H1 (cell line): ENCODE data around the gene SSR1. TPM values are rescaled to one million over a fixed set of nuclear protein-coding genes. Genes with fewer than 3 reads are reported as not detected.

ENCODE experiments used
- CTCF ChIA-PET: fragments of 300-600 bp; sonication (Branson Sonifier 250); formaldehyde crosslinking; loops from one replicate; lab custom pipeline; 2021; ENCODE audit not compliant: partially characterized antibody; lab: Charles Lee
- POLR2A ChIA-PET: fragments of 300-600 bp; sonication (Branson Sonifier 250); formaldehyde crosslinking; loops from one replicate; lab custom pipeline; 2021; ENCODE audit warnings: inconsistent platforms; ENCODE audit not compliant: partially characterized antibody; lab: Charles Lee
- DNase-seq, 2 experiments: peaks; one replicate each; pipeline versions ENCODE4 v3.0.0 to v3.0.0-alpha.2; 2010 to 2022; ENCODE audit warnings: low spot score in 2 of 2, low read depth in 1 of 2, mixed read lengths in 1 of 2
- FAIRE-seq: peaks from 2 replicates; lab custom pipeline; 2011; peaks lifted over from hg19 to GRCh38; lab: Jason Lieb, UNC
- H2AFZ ChIP-seq: 2 replicates; pipeline ENCODE4 v1.8.1; 2012; ENCODE audit warnings: low read length, inconsistent platforms
- H2AK5ac ChIP-seq: 2 replicates; pipeline ENCODE4 v1.6.1; 2013; ENCODE audit warnings: low read depth, low read length
- H2BK120ac ChIP-seq: replicated peaks from 2 replicates; pipeline ENCODE3; 2013; ENCODE audit warnings: low read depth, low read length, inconsistent platforms
- H2BK12ac ChIP-seq: 2 replicates; pipeline ENCODE4 v1.6.1; 2013; ENCODE audit warnings: low read depth, low read length
- H2BK15ac ChIP-seq: 2 replicates; pipeline ENCODE4 v1.6.1; 2013; ENCODE audit warnings: low read length
- H2BK20ac ChIP-seq: 2 replicates; pipeline ENCODE4 v1.6.1; 2013; ENCODE audit warnings: low read length
- H2BK5ac ChIP-seq: 2 replicates; pipeline ENCODE4 v1.6.1; 2013; ENCODE audit warnings: low read depth, low read length
- H3K14ac ChIP-seq: 2 replicates; pipeline ENCODE4 v1.6.1; 2013; ENCODE audit warnings: inconsistent platforms; ENCODE audit not compliant: insufficient read length
- H3K18ac ChIP-seq: 2 replicates; pipeline ENCODE4 v1.6.1; 2013; ENCODE audit warnings: low read length; ENCODE audit errors: extremely low read depth
- H3K23ac ChIP-seq: 2 replicates; pipeline ENCODE4 v1.6.1; 2013; ENCODE audit warnings: inconsistent platforms; ENCODE audit not compliant: insufficient read length
- H3K23me2 ChIP-seq: 2 replicates; pipeline ENCODE4 v1.6.1; 2013; ENCODE audit warnings: low read depth, low read length
- H3K27ac ChIP-seq: 2 replicates; pipeline ENCODE4 v1.6.1; 2011; ENCODE audit warnings: low read depth, low read length, inconsistent platforms
- H3K27me3 ChIP-seq, 4 experiments: replicated peaks in 1 of 4; 1 replicate in 1 of 4; 2 replicates in 3 of 4; pipeline versions ENCODE4 v1.6.1 to v1.8.1; 2011 to 2013; ENCODE audit warnings: low read length in 3 of 4, mild to moderate bottlenecking in 3 of 4, inconsistent platforms in 2 of 4, mixed read lengths in 2 of 4, moderate library complexity in 1 of 4; ENCODE audit not compliant: control insufficient read depth in 3 of 4, insufficient read depth in 3 of 4; ENCODE audit errors: extremely low read depth in 1 of 4
- H3K36me3 ChIP-seq, 4 experiments: 2 replicates each; pipeline versions ENCODE4 v1.6.1 to v1.8.1; 2011 to 2013; ENCODE audit warnings: mild to moderate bottlenecking in 4 of 4, low read length in 3 of 4, moderate library complexity in 2 of 4, control low read depth in 1 of 4, inconsistent platforms in 1 of 4; ENCODE audit not compliant: insufficient read depth in 4 of 4, control insufficient read depth in 2 of 4
- H3K4ac ChIP-seq: replicated peaks from 2 replicates; pipeline ENCODE3; 2013; ENCODE audit warnings: low read length, low read depth, mixed read lengths, inconsistent platforms; ENCODE audit not compliant: insufficient read length
- H3K4me1 ChIP-seq, 4 experiments: replicated peaks in 1 of 4; 1 replicate in 1 of 4; 2 replicates in 3 of 4; pipeline versions ENCODE4 v1.6.1 to v1.8.1; 2011 to 2013; ENCODE audit warnings: low read length in 3 of 4, inconsistent platforms in 2 of 4, mixed read lengths in 1 of 4; ENCODE audit not compliant: insufficient read depth in 4 of 4, control insufficient read depth in 3 of 4
- H3K4me2 ChIP-seq, 2 experiments: 2 replicates each; pipeline versions ENCODE4 v1.6.1 to v1.8.1; 2011 to 2013; ENCODE audit warnings: low read depth in 2 of 2, low read length in 2 of 2, control low read depth in 1 of 2, inconsistent platforms in 1 of 2, mild to moderate bottlenecking in 1 of 2; ENCODE audit not compliant: insufficient read depth in 1 of 2
- H3K4me3 ChIP-seq, 4 experiments: fragments of 200-600, 300-600 bp in 1 of 4; sonication (generic), shearing (Covaris generic), sonication (Bioruptor Twin) in 1 of 4; 2 replicates each; pipeline versions ENCODE4 v1.5.1 to v1.8.1; 2011 to 2016; ENCODE audit warnings: low read length in 4 of 4, low read depth in 3 of 4, control low read depth in 2 of 4, inconsistent platforms in 2 of 4, mild to moderate bottlenecking in 2 of 4, mixed read lengths in 1 of 4, moderate library complexity in 1 of 4; ENCODE audit not compliant: insufficient read depth in 2 of 4; ENCODE audit errors: extremely low read depth in 1 of 4
- H3K56ac ChIP-seq: replicated peaks from 2 replicates; pipeline ENCODE3; 2013; ENCODE audit warnings: low read depth, mild to moderate bottlenecking, mixed read lengths, low read length, inconsistent platforms; ENCODE audit not compliant: insufficient read length
- H3K79me1 ChIP-seq: 2 replicates; pipeline ENCODE4 v1.6.1; 2013; ENCODE audit warnings: low read depth, low read length, control low read depth
- H3K79me2 ChIP-seq, 2 experiments: 2 replicates each; pipeline versions ENCODE4 v1.6.1 to v1.8.1; 2012 to 2013; ENCODE audit warnings: low read length in 2 of 2, mild to moderate bottlenecking in 2 of 2, inconsistent platforms in 1 of 2; ENCODE audit not compliant: insufficient read depth in 2 of 2, control insufficient read depth in 1 of 2
- H3K9ac ChIP-seq, 4 experiments: replicated peaks in 1 of 4; 1 replicate in 1 of 4; 2 replicates in 3 of 4; pipeline versions ENCODE4 v1.6.1 to v1.8.1; 2011 to 2013; ENCODE audit warnings: low read depth in 3 of 4, low read length in 3 of 4, control low read depth in 2 of 4, mild to moderate bottlenecking in 2 of 4, moderate library complexity in 2 of 4, inconsistent platforms in 1 of 4; ENCODE audit errors: extremely low read depth in 1 of 4
- H3K9me3 ChIP-seq, 2 experiments: 2 replicates each; pipeline versions ENCODE4 v1.6.1 to v1.8.1; 2012 to 2013; ENCODE audit warnings: mild to moderate bottlenecking in 2 of 2, moderate library complexity in 2 of 2, control low read depth in 1 of 2, inconsistent platforms in 1 of 2, low read depth in 1 of 2, low read length in 1 of 2, mixed read lengths in 1 of 2; ENCODE audit not compliant: insufficient read depth in 2 of 2
- H4K20me1 ChIP-seq, 2 experiments: replicated peaks in 1 of 2; 2 replicates each; pipeline versions ENCODE3 to v1.8.1; 2011 to 2013; ENCODE audit warnings: inconsistent platforms in 2 of 2, low read length in 2 of 2, mild to moderate bottlenecking in 1 of 2; ENCODE audit not compliant: insufficient read depth in 2 of 2, control insufficient read depth in 1 of 2
- H4K5ac ChIP-seq: 2 replicates; pipeline ENCODE4 v1.6.1; 2013; ENCODE audit warnings: low read length, low read depth, mixed read lengths, inconsistent platforms; ENCODE audit not compliant: insufficient read length
- H4K8ac ChIP-seq: 2 replicates; pipeline ENCODE4 v1.8.0; 2013; ENCODE audit warnings: mild to moderate bottlenecking, moderate library complexity, low read length, inconsistent platforms; ENCODE audit not compliant: insufficient read depth; ENCODE audit errors: extremely low read depth
- H4K91ac ChIP-seq: replicated peaks from 2 replicates; pipeline ENCODE3; 2013; ENCODE audit warnings: low read length, mixed read lengths, inconsistent platforms; ENCODE audit not compliant: insufficient read length
- CHD1 ChIP-seq: IDR thresholded peaks from 2 replicates; pipeline ENCODE4 v1.6.1; 2012; ENCODE audit warnings: low read depth, low read length, improper control_type of control experiment
- EP300 ChIP-seq, 2 experiments: IDR thresholded peaks; 1 replicate in 1 of 2; 2 replicates in 1 of 2; pipeline ENCODE4 v1.6.1; 2011 to 2012; ENCODE audit warnings: low read depth in 2 of 2, low read length in 2 of 2, mild to moderate bottlenecking in 2 of 2, borderline replicate concordance in 1 of 2, inconsistent platforms in 1 of 2, moderate library complexity in 1 of 2
- NANOG ChIP-seq: IDR thresholded peaks from 2 replicates; pipeline ENCODE4 v1.6.1; 2011; ENCODE audit warnings: low read length, low read depth, mild to moderate bottlenecking, inconsistent platforms; ENCODE audit not compliant: insufficient read depth, poor library complexity, severe bottlenecking
- RAD21 ChIP-seq, 2 experiments: IDR thresholded peaks in 1 of 2; conservative IDR thresholded peaks in 1 of 2; 2 replicates each; pipeline ENCODE4 v1.6.1; 2011; ENCODE audit warnings: low read depth in 2 of 2, low read length in 2 of 2, improper control_type of control experiment in 1 of 2, inconsistent platforms in 1 of 2, mild to moderate bottlenecking in 1 of 2, moderate library complexity in 1 of 2
- SAP30 ChIP-seq: fragments of 300-600 bp; sonication (generic); IDR thresholded peaks from 2 replicates; pipeline ENCODE4 v1.7.1; 2012; ENCODE audit warnings: low read length, moderate library complexity, mild to moderate bottlenecking, inconsistent platforms; ENCODE audit not compliant: insufficient read depth, insufficient replicate concordance
- SIN3A ChIP-seq, 2 experiments: IDR thresholded peaks in 1 of 2; conservative IDR thresholded peaks in 1 of 2; 2 replicates each; pipeline ENCODE4 v1.6.1; 2011 to 2012; ENCODE audit warnings: low read length in 2 of 2, improper control_type of control experiment in 1 of 2, low read depth in 1 of 2, mild to moderate bottlenecking in 1 of 2
- YY1 ChIP-seq: IDR thresholded peaks from 2 replicates; pipeline ENCODE4 v1.6.1; 2011; ENCODE audit warnings: low read depth, mild to moderate bottlenecking, low read length
- WGBS, 2 experiments: shearing (Covaris generic) in 1 of 2; methylation state at CpG; one replicate each; pipeline versions ENCODE4 v1.1.6 to v1.1.7; 2013 to 2015; ENCODE audit warnings: low lambda C conversion rate in 2 of 2, mixed read lengths in 2 of 2, inconsistent platforms in 1 of 2, low coverage in 1 of 2, missing lambda C conversion rate in 1 of 2; ENCODE audit not compliant: insufficient replicate concordance in 2 of 2, insufficient coverage in 1 of 2, insufficient read length in 1 of 2; ENCODE audit errors: extremely low coverage in 1 of 2, missing lambda C conversion rate in 1 of 2; 5-methylcytosine and 5-hydroxymethylcytosine counted together
- polyA plus RNA-seq, 7 experiments: library from polyadenylated mRNA; depleted of rRNA in 3 of 7; stranded (reverse) in 5 of 7; unstranded in 2 of 7; fragments of >200 nt in 5 of 7; fragments of 200-250 nt in 2 of 7; gene quantifications; 1 replicate in 5 of 7; 2 replicates in 1 of 7; 4 replicates in 1 of 7; pipeline versions ENCODE4 v1.2.1 to v1.2.3, GENCODE V29; 2011 to 2013; ENCODE audit warnings: missing spikeins in 2 of 7, mixed read lengths in 2 of 7
- total RNA-seq: library from RNA; stranded (reverse); fragmentation: NEBNext Ultra II Directional; extraction: Animal tissue kit (Norgen Biotek cat#: 25700); gene quantifications from 2 replicates; pipeline ENCODE4 v1.2.1, GENCODE V29; 2021
- TF ChIP-seq, protein P1 (sequence below): IDR thresholded peaks from 2 replicates; pipeline ENCODE4 v1.6.1; 2012; ENCODE audit warnings: low read length, inconsistent platforms

SSR1 gene
- total and polyA plus RNA-seq, 2 of the 8 experiments (the other 6 are each of a cell fraction or from before 2014, with no cell fraction given) = 26.6 to 117 TPM

DNA sequence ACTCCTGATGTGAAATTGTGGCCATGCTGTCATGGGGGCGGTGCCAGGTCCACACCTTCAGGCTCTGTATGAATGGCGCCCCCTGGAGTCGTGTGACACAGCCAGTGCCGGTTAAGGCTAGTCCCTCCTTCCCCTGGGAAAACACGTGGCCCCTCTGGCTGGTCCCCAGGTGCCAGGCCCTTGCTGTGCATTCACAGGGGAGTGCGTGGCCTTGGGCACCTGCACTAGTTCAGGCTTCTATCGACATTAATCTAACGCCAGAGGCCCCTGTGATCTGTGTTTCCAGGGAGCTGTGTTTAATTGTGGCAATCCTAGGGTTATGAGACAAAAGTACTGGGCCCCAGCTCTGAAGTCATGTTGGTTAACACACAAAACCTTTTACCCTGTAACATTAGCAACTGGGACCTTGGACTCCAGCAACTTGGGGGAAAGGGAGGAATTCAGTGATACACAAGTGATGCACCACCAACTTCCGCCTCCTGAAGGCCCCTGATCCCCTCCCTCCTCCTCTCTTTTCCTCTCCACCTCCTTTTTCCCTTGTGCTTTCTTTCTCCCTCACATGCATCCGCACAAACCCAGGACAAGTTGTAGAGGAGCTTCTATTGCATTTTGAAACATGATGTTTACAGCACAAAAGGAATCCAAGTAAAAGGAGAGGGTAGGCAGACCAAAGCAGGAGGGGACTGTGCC lies 74.0 kb downstream of the SSR1 start:
- Histone ChIP-seq H3K79me1 (peaks cover 4% of the 10 kb centered on the region; the same call in 1 of the 2 replicates), H3K23ac (no peak overlapping the region), H2BK20ac (no peak overlapping the region), H2AK5ac (no peak overlapping the region; the same call in 1 of the 2 replicates), H3K79me2 (no peaks in the 10 kb centered on the region), H3K27me3 (no peaks in the 10 kb centered on the region), H2BK12ac (0 out of 2 replicates have a peak overlapping the region, but pooled peaks have one; percentile 5), H4K5ac (no peak overlapping the region), H3K4ac (no peak overlapping the region), H3K14ac (no peak overlapping the region), H4K91ac (no peak overlapping the region), H2AFZ (no peak overlapping the region), H2BK120ac (no peak overlapping the region), H3K9me3 (no peaks in the 10 kb centered on the region), H3K27ac (no peak overlapping the region), H2BK15ac (no peak overlapping the region), H3K4me1 (peaks cover 9 to 23% (median 14%) of the 10 kb centered on the region in 4 experiments), H3K56ac (no peak overlapping the region), H4K8ac (0 out of 2 replicates have a peak overlapping the region, but pooled peaks have one; percentile 66), H3K36me3 (no peaks in the 10 kb centered on the region), H2BK5ac (no peak overlapping the region), H3K4me2 (no peak overlapping the region), H4K20me1 (no peaks in the 10 kb centered on the region), H3K4me3 (no peak overlapping the region), H3K18ac (0 out of 2 replicates have a peak overlapping the region, but pooled peaks have one; percentile 48), H3K23me2 (no peaks in the 10 kb centered on the region), H3K9ac (no peak overlapping the region)
- DNase-seq = peak in 1 of 2 experiments; percentile 90
- ChIA-PET POLR2A (interaction anchor here (0.7 to 1.4 kb wide), 2 partner anchors 187 to 514 kb away, joined by 3 to 4 read pairs; no protein-coding TSS in a partner anchor), CTCF (interaction anchor here (0.6 to 3.7 kb wide), 51 partner anchors 10 to 611 kb away, joined by 3 to 28 read pairs (median 4); no protein-coding TSS in a partner anchor)
- 43% methylated on average over 10 of the region's 10 CpGs; no CpG with 5 or more reads in 1 of the 2 experiments for WGBS, 2 experiments
- FAIRE-seq = no peak
- TF ChIP-seq NANOG (no peak), EP300 (IDR thresholded peaks at IDR 0.05; ENCODE audit: borderline replicate concordance in 1 of 2, low read depth in 2 of 2, low read length in 2 of 2) (no peak), RAD21 (IDR thresholded peaks at IDR 0.05 in 1 of 2, conservative IDR thresholded peaks at IDR 0.05 in 1 of 2; ENCODE audit: low read depth in 2 of 2, low read length in 2 of 2) (peak; percentile 68 to 80), SAP30 (no peak), CHD1 (no peak), SIN3A (conservative IDR thresholded peaks at IDR 0.05 in 1 of 2, IDR thresholded peaks at IDR 0.05 in 1 of 2; ENCODE audit: low read depth in 1 of 2, low read length in 2 of 2) (peak in 1 of 2 experiments; percentile 71; a peak in 1 of 4 replicates), YY1 (peak; percentile 65; the same call in 1 of the 2 replicates)
- TF ChIP-seq, protein P1, sequence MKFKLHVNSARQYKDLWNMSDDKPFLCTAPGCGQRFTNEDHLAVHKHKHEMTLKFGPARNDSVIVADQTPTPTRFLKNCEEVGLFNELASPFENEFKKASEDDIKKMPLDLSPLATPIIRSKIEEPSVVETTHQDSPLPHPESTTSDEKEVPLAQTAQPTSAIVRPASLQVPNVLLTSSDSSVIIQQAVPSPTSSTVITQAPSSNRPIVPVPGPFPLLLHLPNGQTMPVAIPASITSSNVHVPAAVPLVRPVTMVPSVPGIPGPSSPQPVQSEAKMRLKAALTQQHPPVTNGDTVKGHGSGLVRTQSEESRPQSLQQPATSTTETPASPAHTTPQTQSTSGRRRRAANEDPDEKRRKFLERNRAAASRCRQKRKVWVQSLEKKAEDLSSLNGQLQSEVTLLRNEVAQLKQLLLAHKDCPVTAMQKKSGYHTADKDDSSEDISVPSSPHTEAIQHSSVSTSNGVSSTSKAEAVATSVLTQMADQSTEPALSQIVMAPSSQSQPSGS = 0 out of 2 replicates have a peak, but pooled peaks have one; percentile 43
